ENCODE data around the gene KRTAP9-3. TPM values are rescaled to one million over a fixed set of nuclear protein-coding genes. Genes with fewer than 3 reads are reported as not detected.
"Not testable (repeated sequence)": the region's sequence is repeated elsewhere in the genome, so short reads cannot be mapped to it uniquely, and the experiment has no call there.

Gene KRTAP9-3
- total RNA-seq, 1 donor from 2014 or later, result not detected

DNA sequence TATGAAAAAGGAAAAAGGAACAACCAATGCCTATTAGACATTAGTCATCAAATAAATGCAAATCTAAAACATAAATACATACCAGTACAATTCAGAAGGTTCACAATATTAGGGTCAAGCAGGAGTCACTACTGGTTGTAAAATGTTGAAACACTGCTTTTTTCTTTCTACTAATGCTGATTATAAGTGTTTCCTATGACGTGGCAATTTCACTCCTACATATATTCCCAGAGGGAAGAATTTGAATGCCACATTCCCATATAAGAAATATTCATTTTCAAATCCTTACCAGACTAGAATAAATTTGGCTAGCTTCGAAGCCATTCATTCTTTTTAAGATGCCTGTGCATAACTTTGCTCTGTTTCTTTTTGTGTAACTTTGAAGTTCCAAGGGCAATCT, 8.4 kb upstream of the KRTAP9-3 start:
- H3K4me3 Mint-ChIP-seq, result no peak overlapping the region
- H3K4me1 Mint-ChIP-seq, result peaks cover 2% of the 10 kb centered on the region
- TF ChIP-seq, protein P1, sequence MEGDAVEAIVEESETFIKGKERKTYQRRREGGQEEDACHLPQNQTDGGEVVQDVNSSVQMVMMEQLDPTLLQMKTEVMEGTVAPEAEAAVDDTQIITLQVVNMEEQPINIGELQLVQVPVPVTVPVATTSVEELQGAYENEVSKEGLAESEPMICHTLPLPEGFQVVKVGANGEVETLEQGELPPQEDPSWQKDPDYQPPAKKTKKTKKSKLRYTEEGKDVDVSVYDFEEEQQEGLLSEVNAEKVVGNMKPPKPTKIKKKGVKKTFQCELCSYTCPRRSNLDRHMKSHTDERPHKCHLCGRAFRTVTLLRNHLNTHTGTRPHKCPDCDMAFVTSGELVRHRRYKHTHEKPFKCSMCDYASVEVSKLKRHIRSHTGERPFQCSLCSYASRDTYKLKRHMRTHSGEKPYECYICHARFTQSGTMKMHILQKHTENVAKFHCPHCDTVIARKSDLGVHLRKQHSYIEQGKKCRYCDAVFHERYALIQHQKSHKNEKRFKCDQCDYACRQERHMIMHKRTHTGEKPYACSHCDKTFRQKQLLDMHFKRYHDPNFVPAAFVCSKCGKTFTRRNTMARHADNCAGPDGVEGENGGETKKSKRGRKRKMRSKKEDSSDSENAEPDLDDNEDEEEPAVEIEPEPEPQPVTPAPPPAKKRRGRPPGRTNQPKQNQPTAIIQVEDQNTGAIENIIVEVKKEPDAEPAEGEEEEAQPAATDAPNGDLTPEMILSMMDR (IDR thresholded peaks at IDR 0.05; ENCODE audit: unreplicated experiment), result no peak
- peak overlapping the region; percentile 17 for H3K27ac Mint-ChIP-seq
- DNase-seq (ENCODE audit: low spot score in 2 of 2, unreplicated experiment in 2 of 2), result no peak
- H3K9me3 Mint-ChIP-seq, result peaks cover 23% of the 10 kb centered on the region
- H3K36me3 Mint-ChIP-seq, result peaks cover 7% of the 10 kb centered on the region
- peaks cover 14% of the 10 kb centered on the region for H3K27me3 Mint-ChIP-seq (ENCODE audit: low read depth)

DNA sequence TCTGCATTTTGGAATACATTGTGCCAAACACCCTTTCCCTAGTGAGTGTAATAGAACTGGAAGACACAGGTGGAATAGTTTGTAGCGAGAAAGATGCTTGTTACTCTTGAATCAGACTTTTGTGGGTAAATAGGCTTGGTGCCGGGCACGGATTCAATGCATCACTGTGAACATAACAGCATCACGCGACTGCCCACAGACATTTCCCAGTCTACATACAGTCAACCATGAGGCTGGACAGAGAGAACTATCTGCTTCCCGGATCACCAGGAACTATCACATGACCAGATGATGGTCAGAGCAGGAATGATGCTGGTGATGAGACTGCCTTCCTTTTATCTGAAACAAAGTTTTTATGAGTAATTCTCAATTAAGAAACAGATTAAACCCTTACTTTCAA, 6.2 kb upstream of the KRTAP9-3 start:
- DNase-seq (ENCODE audit: low spot score in 2 of 2, unreplicated experiment in 2 of 2), result no peak
- no peak overlapping the region for H3K4me3 Mint-ChIP-seq
- H3K27ac Mint-ChIP-seq, result no peak overlapping the region
- peaks cover 13% of the 10 kb centered on the region for H3K27me3 Mint-ChIP-seq (ENCODE audit: low read depth)
- peaks cover 2% of the 10 kb centered on the region for H3K4me1 Mint-ChIP-seq
- H3K36me3 Mint-ChIP-seq, result no peaks in the 10 kb centered on the region
- peaks cover 14% of the 10 kb centered on the region for H3K9me3 Mint-ChIP-seq
- TF ChIP-seq, protein P1 (IDR thresholded peaks at IDR 0.05; ENCODE audit: unreplicated experiment), result no peak

DNA sequence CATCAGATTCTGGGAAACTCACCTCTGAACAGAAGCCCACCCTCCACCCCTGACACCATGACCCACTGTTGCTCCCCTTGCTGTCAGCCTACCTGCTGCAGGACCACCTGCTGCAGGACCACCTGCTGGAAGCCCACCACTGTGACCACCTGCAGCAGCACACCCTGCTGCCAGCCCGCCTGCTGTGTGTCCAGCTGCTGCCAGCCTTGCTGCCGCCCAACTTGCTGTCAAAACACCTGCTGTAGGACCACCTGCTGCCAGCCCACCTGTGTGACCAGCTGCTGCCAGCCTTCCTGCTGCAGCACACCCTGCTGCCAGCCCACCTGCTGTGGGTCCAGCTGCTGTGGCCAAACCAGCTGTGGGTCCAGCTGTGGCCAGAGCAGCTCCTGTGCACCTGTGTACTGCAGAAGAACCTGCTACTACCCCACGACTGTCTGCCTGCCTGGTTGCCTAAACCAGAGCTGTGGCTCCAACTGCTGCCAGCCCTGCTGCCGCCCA, 5.6 kb upstream of the KRTAP9-3 start, which contains the start of gene KRTAP9-2:
Gene KRTAP9-2, plus strand, starts transcription at position 51 of the 498 bp plus-strand sequence. Its CDS starts 7 bp downstream, at position 58.
- not testable (repeated sequence) for H3K36me3 Mint-ChIP-seq; H3K4me3 Mint-ChIP-seq; H3K27me3 Mint-ChIP-seq (ENCODE audit: low read depth); H3K27ac Mint-ChIP-seq; H3K9me3 Mint-ChIP-seq; H3K4me1 Mint-ChIP-seq; DNase-seq (ENCODE audit: low spot score in 2 of 2, unreplicated experiment in 2 of 2)

DNA sequence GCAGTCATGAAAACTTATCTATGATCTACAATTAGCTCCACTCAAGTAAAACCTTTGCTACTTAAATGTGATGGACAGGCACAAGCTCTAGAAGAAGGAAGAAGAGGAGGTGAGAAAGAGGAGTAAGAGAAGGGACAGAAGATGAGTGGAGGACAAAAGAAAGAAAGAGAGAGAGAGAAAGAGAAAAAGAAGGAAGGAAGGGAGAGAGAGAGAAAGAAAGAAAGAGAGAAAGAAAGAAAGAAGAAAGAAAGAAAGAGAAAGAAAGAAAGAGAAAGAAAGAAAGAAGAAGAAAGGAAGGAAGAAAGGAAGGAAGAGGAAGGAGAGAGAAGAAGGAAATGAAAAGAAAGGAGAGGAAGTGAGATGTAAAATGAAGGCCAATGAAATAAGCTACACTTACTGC, 2.2 kb upstream of the KRTAP9-3 start:
- Mint-ChIP-seq H3K27me3 (ENCODE audit: low read depth) (peaks cover 22% of the 10 kb centered on the region), H3K36me3 (no peaks in the 10 kb centered on the region), H3K4me1 (peaks cover 7% of the 10 kb centered on the region), H3K9me3 (peaks cover 6% of the 10 kb centered on the region), H3K4me3 (no peak overlapping the region), H3K27ac (no peak overlapping the region)
- TF ChIP-seq, protein P1 (IDR thresholded peaks at IDR 0.05; ENCODE audit: unreplicated experiment), result no peak
- DNase-seq (ENCODE audit: low spot score in 2 of 2, unreplicated experiment in 2 of 2), result no peak

DNA sequence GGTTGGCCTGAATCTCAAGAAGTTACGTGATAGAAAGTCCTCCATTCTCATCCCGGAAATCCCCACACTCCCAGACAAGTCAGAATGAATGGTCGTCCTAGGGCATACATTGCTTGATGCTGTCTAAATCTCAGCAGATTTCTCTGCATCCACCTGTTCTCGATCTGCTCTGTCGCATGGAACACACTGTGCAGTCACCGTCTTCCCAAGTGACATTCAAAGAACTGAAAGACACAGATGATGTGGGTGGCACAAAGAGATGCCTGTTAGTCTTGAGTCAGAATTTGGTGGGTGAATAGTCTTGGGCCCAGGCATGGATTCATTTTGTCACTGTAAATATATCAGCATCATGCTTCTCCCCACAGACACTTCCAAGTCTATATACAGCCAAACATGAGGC, 518 bp upstream of the KRTAP9-3 start:
- no peak overlapping the region for H3K4me3 Mint-ChIP-seq
- no peak for DNase-seq (ENCODE audit: low spot score in 2 of 2, unreplicated experiment in 2 of 2)
- no peaks in the 10 kb centered on the region for H3K36me3 Mint-ChIP-seq
- no peak overlapping the region for H3K27ac Mint-ChIP-seq
- H3K4me1 Mint-ChIP-seq, result peaks cover 9% of the 10 kb centered on the region
- TF ChIP-seq, protein P1 (IDR thresholded peaks at IDR 0.05; ENCODE audit: unreplicated experiment), result no peak
- peaks cover 23% of the 10 kb centered on the region for H3K27me3 Mint-ChIP-seq (ENCODE audit: low read depth)
- H3K9me3 Mint-ChIP-seq, result peaks cover 6% of the 10 kb centered on the region

DNA sequence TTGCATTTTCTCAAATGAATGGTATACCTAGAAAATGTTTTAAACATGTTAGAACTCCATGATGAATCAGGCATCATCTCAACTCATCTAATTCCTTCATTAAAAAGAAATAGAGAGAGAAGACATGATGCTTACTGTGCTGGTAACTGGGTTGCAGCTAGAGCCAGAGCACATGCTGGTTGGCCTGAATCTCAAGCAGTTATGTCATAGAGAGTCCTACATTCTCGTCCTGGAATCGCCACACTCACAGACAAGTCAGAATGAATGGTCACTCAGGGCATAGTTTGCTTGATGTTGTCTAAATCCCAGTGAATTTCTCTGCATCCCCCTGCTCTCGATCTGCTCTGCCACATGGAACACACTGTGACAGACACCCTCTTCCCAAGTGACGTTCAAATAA, 4.9 kb downstream of the KRTAP9-3 start:
- not testable (repeated sequence) for H3K4me3 Mint-ChIP-seq; H3K36me3 Mint-ChIP-seq; DNase-seq (ENCODE audit: low spot score in 2 of 2, unreplicated experiment in 2 of 2); H3K27ac Mint-ChIP-seq; H3K4me1 Mint-ChIP-seq
- H3K27me3 Mint-ChIP-seq (ENCODE audit: low read depth), result peaks cover 25% of the 10 kb centered on the region
- H3K9me3 Mint-ChIP-seq, result peaks cover 14% of the 10 kb centered on the region

DNA sequence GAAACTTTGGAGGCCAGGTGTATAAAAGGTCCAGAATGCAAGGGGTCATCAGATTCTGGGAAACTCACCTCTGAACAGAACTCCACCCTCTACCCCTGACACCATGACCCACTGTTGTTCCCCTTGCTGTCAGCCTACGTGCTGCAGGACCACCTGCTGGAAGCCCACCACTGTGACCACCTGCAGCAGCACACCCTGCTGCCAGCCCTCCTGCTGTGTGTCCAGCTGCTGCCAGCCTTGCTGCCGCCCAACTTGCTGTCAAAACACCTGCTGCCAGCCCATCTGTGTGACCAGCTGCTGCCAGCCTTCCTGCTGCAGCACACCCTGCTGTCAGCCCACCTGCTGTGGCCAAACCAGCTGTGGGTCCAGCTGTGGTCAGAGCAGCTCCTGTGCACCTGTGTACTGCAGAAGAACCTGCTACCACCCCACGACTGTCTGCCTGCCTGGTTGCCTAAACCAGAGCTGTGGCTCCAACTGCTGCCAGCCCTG, 5.7 kb downstream of the KRTAP9-3 start, which contains the start of gene KRTAP9-8:
Gene KRTAP9-8, plus strand, starts transcription at position 51 of the 489 bp plus-strand sequence. Its CDS starts 53 bp downstream, at position 104.
- H3K9me3 Mint-ChIP-seq, result peaks cover 23% of the 10 kb centered on the region
- not testable (repeated sequence) for H3K36me3 Mint-ChIP-seq; H3K27ac Mint-ChIP-seq; H3K4me3 Mint-ChIP-seq; H3K4me1 Mint-ChIP-seq; DNase-seq (ENCODE audit: low spot score in 2 of 2, unreplicated experiment in 2 of 2)
- H3K27me3 Mint-ChIP-seq (ENCODE audit: low read depth), result peaks cover 24% of the 10 kb centered on the region

DNA sequence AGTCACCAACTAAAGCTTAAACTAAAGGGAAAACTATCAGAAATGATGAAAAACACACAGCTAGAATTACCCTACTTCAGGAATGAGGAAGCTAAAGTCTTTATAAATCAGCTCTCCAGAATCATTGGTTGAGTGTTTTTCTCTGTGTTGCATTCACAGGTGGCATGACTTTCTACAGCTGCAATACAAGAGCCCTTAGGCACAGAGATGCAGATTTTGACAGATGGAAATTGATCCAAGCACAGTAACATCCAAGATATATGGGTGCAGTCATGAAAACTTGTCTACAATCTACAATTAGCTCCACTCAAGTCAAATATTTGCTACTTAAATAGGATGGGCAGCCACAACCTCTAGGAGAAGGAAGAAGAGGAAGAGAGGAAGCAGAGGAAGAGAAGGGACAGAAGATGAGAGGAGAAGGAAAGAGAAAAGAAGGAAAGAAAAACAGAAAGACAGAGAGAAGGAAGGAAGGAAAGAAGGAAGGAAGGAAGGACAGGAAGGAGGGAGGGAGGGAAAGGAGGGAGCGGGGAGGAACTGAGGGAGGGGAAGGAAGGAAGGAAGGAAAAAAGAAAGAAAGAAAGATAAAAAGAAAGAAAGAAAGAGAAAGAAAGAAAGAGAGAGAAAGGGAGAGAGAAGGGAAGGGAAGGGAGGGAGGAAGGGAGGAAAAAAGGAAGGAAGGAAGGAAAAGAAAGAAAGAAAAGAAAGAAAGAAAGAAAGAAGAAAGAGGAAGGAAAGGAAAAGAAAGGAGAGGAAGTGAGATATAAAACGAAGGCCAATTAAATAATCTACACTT, 14.9 kb downstream of the KRTAP9-3 start:
- Mint-ChIP-seq H3K27ac (peak overlapping the region; percentile 47), H3K27me3 (ENCODE audit: low read depth) (peaks cover 36% of the 10 kb centered on the region), H3K9me3 (peaks cover 16% of the 10 kb centered on the region)
- not testable (repeated sequence) for DNase-seq (ENCODE audit: low spot score in 2 of 2, unreplicated experiment in 2 of 2); H3K4me3 Mint-ChIP-seq; H3K36me3 Mint-ChIP-seq; H3K4me1 Mint-ChIP-seq

DNA sequence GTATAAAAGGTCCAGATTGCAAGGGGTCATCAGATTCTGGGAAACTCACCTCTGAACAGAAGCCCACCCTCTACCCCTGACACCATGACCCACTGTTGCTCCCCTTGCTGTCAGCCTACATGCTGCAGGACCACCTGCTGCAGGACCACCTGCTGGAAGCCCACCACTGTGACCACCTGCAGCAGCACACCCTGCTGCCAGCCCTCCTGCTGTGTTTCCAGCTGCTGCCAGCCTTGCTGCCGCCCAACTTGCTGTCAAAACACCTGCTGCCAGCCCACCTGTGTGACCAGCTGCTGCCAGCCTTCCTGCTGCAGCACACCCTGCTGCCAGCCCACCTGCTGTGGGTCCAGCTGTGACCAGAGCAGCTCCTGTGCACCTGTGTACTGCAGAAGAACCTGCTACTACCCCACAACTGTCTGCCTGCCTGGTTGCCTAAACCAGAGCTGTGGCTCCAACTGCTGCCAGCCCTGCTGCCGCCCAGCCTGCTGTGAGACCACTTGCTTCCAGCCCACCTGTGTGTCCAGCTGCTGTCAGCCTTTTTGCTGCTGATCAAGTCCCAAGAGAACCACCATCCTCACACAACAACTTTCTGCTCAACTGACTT, 17.5 kb downstream of the KRTAP9-3 start, which contains the start of gene KRTAP9-4:
Gene KRTAP9-4, plus strand, starts transcription at position 51 of the 604 bp plus-strand sequence. Its CDS starts 34 bp downstream, at position 85.
- not testable (repeated sequence) for H3K36me3 Mint-ChIP-seq; DNase-seq (ENCODE audit: low spot score in 2 of 2, unreplicated experiment in 2 of 2); H3K27ac Mint-ChIP-seq; H3K9me3 Mint-ChIP-seq; H3K4me3 Mint-ChIP-seq
- H3K27me3 Mint-ChIP-seq (ENCODE audit: low read depth), result peaks cover 48% of the 10 kb centered on the region
- H3K4me1 Mint-ChIP-seq, result peaks cover 13% of the 10 kb centered on the region

Measured in mesothelial cell of epicardium (in vitro differentiated cells).